Activated effector memory CD4-positive, alpha-beta T cell treated with anti-CD3 and anti-CD28 coated beads, Interleukin-2, amount 50 U/mL, for 16 hours (primary cell): Measurements from ENCODE around the gene GDF11.
A peak's percentile ranks its signal among the peaks of the same experiment; 100 is the strongest.

Experiments
- DNase-seq: peaks from one replicate; pipeline ENCODE4 v3.0.0-alpha.2; 2020

GDF11 gene

DNA sequence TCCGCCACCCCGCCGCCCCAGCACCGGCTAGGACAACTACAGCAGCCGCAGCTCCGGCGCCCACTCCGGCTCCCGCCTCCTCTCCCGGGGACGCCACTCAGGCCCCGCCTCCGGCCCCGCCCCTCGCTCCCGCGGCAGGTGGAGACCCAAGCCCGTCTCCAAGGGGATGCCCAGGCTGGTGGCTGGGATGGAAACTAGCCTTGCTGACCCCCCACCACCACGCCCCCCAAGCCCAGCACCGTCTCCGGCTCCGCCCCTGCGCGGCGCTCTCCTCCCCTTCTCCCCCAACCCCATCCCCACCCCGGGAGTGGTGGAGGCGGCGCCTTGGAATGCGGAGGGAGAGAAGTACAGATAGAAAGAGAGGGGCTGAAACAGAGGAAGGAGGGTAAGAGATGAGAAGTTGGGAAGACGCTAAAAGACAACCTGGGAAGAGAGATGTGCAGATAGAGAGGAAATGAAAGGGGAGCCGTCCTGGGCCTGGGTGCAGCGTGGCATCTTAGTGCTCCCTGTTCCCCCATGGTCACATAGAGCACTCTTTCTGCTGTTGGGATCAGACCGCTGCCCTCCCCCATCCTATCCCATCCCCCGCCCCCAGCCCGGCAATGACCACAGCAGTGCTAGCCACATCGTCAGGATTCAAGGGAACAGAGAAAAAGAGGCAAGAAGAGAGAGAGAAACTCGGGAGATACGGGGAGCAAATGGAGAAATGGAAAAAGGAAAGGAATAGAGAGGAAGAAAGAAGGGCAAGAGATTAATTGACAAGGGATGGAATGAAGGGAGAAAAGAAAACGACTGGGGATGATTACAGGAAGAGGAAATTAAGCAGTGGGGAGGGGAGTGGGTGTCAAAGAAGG, 34.9 kb upstream of the GDF11 start, which contains the start of gene ITGA7:
Gene ITGA7, minus strand, starts transcription at position 64 of the 854 bp plus-strand sequence. CDS start 222 bp downstream, outside the sequence.
- DNase-seq, result peak; percentile 89

- no peak for DNase-seq
Measured at GRCh38 chr12:55708695-55709233, 34.2 kb upstream of the GDF11 start.

DNA sequence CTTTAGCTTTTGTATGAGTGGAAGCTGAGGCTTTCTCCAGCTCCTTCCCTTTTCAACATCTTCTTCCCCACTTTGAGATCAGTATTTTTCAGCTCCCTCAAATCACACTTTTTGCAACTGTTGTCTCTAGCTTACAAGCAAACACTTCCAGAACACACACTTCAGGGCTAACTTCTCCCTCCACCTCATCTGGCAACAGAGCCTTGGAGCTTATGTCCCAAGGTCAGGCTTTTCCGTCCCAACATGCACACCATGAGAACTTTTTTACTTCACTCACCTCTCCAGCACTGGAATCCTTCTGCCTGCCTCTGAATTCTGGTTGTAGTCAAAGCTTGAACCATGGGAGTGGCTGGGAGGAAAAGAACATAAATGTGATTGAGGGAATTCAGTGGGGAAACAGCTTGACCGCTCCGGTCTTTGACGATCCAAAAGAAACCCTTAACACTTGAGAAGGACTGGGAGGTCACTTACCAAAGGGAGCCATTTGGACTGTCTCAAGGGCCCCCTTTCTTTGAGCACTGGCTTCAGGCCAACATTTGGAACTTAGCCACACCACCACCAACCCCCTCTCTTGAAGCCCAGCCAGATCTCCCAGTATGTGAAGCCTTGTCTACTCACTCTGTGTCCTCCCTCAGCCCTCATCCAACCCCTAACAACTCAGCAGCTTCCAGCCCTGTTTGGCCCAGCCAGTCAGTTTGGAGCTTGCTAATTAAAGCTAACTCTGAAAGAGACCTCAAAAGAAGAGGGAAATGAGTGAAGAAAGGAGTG, 31.0 kb upstream of the GDF11 start:
- no peak for DNase-seq

DNA sequence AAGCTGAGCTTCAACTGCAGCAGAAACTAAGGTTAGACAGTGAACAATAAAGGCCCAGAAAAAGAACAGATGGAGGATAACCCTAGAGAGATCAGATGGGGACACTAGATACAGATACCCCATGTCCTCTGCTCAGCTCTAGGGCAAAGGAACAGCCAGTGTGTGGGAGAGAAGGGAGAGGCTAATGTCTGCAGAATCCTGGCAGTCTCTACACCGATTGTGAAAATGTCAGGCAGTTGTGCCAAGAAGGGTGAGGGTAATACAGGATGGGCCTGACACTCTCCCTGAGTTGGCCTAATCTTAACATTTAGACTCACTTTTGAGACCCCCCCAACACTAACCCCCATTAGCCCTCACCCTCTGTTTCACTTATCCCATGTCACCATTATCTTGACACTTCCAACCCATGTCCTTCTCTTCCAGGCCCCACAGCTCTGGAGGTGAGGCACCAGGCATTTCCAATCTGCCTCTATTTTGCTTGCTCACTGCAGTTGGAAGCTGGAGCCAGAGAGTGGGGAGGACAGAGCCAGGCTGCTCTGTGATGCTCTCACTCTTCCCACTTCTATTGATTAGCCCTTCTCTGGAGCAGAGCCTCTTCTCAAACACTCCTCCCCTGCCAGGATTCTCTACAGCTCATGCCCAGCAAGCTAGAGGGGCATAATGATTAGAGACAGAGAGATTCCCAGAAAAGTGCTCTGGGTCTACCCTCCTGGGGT, 30.1 kb upstream of the GDF11 start:
- DNase-seq, result no peak

- no peak for DNase-seq
Measured at GRCh38 chr12:55713721-55714120, 29.2 kb upstream of the GDF11 start.

GRCh38 chr12:55715169-55715764, 27.7 kb upstream of the GDF11 start:
- no peak for DNase-seq

- peak; percentile 97 for DNase-seq
Measured at GRCh38 chr12:55715833-55716581, 26.9 kb upstream of the GDF11 start, which contains the start of gene BLOC1S1. TSS of gene BLOC1S1 (plus strand) at chr12:55716046. CDS start at chr12:55716052, 6 bp downstream.

- no peak for DNase-seq
Measured at GRCh38 chr12:55716582-55716957, 26.4 kb upstream of the GDF11 start.

GRCh38 chr12:55717011-55718007, 25.6 kb upstream of the GDF11 start:
- no peak for DNase-seq

GRCh38 chr12:55718015-55718414, 24.9 kb upstream of the GDF11 start:
- DNase-seq, result no peak

DNA sequence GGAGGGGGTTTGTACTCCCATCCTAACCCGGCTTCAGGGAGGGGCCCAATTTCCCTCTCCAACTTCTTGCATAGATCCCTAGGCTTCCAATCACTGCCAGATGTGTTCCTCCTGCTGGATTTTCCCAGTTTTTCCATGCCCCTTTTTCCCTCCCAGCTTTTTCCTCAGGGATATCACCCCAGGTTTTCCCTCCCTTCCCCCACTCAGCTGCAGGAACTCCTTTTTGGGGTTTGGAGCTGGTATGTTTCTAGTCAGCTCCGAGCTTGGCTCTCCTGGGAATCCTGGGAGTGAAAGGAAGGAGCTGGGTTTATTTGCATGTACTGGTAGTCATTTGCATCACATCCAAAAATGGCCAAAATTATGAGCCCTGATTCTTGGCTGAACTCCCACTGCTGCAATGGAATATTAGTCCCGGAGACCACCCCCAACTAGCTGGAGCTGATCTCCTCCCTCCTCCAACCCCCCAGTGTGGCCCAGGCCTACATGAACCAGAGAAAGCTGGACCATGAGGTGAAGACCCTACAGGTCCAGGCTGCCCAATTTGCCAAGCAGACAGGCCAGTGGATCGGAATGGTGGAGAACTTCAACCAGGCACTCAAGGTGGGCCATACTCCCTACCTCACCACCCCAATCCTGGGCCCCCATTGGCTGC, 24.2 kb upstream of the GDF11 start:
- no peak for DNase-seq

DNA sequence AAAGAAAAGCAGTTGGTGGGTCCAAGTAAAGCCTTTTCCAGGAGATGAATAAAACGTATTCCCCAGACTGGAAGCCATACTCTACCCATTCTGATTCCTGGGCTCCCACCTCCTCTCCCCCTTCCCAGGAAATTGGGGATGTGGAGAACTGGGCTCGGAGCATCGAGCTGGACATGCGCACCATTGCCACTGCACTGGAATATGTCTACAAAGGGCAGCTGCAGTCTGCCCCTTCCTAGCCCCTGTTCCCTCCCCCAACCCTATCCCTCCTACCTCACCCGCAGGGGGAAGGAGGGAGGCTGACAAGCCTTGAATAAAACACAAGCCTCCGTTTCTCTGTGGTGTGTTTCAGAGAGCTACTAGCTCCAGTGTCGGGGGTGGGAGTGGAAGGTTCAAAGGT, 23.6 kb upstream of the GDF11 start:
- DNase-seq, result no peak

DNA sequence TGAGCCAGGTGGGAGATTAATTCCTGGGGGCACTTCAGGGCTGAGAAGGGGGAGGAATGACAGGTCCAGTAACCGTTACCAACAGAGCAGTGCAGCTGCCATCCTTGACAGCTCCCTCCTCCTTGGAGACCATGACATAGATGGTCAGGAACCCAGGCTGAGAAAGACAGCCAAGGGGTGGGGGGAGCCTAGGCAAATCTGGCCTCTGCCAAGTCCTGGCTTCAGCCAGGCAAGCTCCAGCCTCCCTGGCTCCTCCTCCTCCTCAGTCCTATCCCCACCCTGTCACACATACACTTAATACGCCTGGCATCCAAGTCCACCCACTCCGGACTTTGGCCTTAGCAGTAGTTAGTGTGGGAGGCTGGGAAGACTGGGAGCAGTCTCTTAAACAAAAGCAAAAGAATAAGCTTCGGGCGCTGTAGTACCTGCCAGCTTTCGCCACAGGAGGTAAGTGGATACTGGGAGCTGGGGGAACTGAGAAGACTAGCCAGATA, 22.8 kb upstream of the GDF11 start, which contains the start of gene RDH5:
Gene RDH5, plus strand, starts transcription at position 323 of the 494 bp plus-strand sequence. CDS start 792 bp downstream, outside the sequence.
- no peak for DNase-seq

DNA sequence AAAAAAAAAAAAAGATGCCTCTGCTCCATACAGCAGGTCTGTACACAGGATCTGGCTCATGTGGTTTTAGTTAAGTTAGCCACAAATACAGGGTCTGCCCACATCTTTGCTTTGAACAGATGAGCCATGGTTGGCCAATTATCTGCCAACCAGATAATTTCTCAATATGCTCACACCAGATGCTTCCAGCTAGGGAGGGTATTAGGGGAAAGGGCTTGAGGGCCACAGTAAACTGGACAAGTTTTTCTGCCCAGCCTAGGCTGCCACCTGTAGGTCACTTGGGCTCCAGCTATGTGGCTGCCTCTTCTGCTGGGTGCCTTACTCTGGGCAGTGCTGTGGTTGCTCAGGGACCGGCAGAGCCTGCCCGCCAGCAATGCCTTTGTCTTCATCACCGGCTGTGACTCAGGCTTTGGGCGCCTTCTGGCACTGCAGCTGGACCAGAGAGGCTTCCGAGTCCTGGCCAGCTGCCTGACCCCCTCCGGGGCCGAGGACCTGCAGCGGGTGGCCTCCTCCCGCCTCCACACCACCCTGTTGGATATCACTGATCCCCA, 22.0 kb upstream of the GDF11 start:
- no peak for DNase-seq

DNA sequence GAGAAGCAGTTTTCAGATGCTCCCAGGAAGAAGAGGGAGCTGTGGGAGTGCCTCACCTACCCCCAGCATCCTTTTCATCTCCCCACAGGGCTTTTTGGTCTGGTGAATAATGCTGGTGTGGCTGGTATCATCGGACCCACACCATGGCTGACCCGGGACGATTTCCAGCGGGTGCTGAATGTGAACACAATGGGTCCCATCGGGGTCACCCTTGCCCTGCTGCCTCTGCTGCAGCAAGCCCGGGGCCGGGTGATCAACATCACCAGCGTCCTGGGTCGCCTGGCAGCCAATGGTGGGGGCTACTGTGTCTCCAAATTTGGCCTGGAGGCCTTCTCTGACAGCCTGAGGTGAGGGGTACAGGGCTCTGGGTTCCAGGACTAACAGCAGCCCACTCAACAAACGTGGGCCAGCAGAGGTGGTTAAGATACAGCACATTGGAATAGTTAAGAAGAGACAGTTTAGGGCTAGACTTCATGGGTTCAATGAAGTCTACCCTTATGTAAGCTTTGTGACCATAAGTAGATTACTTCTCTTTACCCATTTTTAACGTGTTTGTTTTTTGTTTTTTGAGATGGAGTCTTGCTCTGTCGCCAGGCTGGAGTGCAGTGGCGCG, 21.2 kb upstream of the GDF11 start:
- DNase-seq, result no peak

DNA sequence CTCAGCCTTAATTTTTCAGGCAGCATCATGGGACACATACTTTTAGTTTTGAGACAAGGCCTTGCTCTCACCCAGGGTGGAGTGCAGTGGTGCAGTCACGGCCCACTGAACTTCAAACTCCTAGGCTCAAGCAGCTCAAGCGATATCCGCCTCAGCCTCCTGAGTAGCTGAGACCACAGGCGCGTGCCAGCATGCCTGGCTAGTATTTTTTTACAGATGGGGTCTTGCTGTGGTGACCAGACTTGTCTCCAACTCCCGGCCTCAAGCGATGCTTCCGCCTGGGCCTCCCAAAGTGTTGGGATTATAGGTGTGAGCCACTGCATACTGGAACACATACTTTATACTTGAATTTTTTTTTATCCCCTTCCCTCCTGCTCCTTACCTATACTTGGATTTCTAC, 20.0 kb upstream of the GDF11 start:
- no peak for DNase-seq

- DNase-seq, result no peak
Measured at GRCh38 chr12:55723516-55724225, 19.3 kb upstream of the GDF11 start.
